Measurements from ENCODE around the gene AARS2. TPM values are rescaled to one million over a fixed set of nuclear protein-coding genes. Genes with fewer than 3 reads are reported as not detected.

The AARS2 gene
- total and polyA plus RNA-seq, 12 donors: 5.3 to 15.9 (median 9.7) TPM

DNA sequence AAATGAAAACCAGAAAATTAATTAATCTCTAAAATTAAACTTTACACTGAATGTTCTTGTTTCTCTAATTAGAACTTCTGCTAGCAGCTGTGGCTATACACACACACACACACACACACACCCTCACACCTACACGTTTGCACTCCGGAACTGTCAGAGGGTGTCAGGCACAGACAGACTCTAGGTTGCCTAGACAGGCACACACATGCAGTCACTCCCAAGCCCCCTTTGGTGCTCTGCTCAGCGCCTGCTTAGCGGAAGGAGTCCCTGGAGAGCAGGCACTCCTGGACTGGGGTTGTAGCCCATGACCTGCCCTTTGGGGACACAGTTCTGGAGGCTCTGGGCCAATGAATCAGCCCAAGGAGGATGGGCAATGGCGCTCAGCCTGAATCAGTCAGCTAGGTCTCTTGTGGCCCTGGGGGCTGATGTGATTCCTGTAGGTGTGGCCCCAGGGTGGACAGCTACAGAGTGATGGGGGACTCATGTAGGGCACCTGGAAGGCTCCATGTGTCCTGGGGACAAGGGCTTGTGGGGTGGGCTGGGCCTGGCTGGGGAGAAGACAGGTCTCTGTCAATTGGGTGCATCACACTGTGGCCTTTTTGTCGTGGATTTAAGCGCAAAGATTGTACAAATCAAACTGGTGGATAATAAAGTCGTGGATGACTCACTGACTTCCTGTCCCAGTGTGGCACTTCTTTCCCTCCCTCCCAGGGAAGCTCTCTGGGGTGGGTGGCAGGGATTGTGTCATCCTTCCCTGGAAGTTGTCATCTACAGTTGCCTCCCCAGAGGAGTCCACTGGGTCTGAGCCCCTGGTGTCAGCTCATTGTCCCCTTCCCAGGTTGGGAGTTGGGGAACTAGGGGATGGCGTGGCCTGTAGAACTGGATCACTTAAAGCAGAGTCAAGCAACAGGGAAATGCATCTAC is 34.1 kb downstream of the AARS2 start:
- H3K4me1 ChIP-seq (replicated peaks in 1 of 2): peaks cover 0 to 8% of the 10 kb centered on the region in 2 donors
- intact Hi-C loops (cut with DNase I): no loop called here
- DNase-seq: no peak
- H3K27me3 ChIP-seq: peaks cover 34% of the 10 kb centered on the region
- 60 to 82% (median 69%) methylated on average over 7 to 9 of the region's 9 CpGs for WGBS, 4 donors
- H3K27ac ChIP-seq: no peak overlapping the region
- H3K4me3 ChIP-seq: no peak overlapping the region
- H3K36me3 ChIP-seq (replicated peaks in 1 of 2): no peaks in the 10 kb centered on the region
- H3K9me3 ChIP-seq (replicated peaks in 1 of 3): no peaks in the 10 kb centered on the region
- no peak for TF ChIP-seq POLR2A (IDR thresholded peaks at IDR 0.05)
- TF ChIP-seq, protein P1, sequence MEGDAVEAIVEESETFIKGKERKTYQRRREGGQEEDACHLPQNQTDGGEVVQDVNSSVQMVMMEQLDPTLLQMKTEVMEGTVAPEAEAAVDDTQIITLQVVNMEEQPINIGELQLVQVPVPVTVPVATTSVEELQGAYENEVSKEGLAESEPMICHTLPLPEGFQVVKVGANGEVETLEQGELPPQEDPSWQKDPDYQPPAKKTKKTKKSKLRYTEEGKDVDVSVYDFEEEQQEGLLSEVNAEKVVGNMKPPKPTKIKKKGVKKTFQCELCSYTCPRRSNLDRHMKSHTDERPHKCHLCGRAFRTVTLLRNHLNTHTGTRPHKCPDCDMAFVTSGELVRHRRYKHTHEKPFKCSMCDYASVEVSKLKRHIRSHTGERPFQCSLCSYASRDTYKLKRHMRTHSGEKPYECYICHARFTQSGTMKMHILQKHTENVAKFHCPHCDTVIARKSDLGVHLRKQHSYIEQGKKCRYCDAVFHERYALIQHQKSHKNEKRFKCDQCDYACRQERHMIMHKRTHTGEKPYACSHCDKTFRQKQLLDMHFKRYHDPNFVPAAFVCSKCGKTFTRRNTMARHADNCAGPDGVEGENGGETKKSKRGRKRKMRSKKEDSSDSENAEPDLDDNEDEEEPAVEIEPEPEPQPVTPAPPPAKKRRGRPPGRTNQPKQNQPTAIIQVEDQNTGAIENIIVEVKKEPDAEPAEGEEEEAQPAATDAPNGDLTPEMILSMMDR (IDR thresholded peaks at IDR 0.05): no peak

DNA sequence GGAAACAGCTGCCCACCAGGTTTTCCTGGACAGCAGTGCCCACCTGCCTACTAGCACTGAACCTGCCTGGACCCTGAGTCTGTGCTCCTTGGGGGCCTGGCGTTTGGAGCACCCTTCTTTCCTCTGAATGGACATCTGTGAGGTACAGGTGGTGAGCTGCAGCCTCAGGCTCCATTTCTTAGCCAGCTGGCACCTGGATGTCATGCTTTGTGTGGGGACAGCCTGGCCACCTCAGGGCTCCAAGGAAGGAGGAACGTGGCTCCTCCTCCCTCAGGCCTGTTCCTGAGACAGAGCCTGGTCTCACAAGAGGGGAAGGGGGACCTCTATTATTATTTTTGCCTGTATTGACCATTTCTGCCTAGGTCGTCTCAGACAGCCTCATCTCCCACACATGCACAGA is 34.8 kb downstream of the AARS2 start:
- TF ChIP-seq POLR2A (IDR thresholded peaks at IDR 0.05): no peak
- TF ChIP-seq, protein P1 (IDR thresholded peaks at IDR 0.05): no peak
- Histone ChIP-seq H3K4me3 (no peak overlapping the region), H3K4me1 (replicated peaks in 1 of 2) (peaks cover 0 to 8% of the 10 kb centered on the region in 2 donors), H3K27me3 (peaks cover 41% of the 10 kb centered on the region), H3K27ac (no peak overlapping the region), H3K36me3 (replicated peaks in 1 of 2) (no peaks in the 10 kb centered on the region), H3K9me3 (replicated peaks in 1 of 3) (no peaks in the 10 kb centered on the region)
- no peak for DNase-seq
- intact Hi-C loops (cut with DNase I): no loop called here
- WGBS, 4 donors: 59 to 71% (median 66%) methylated on average over 2 to 3 of the region's 3 CpGs

DNA sequence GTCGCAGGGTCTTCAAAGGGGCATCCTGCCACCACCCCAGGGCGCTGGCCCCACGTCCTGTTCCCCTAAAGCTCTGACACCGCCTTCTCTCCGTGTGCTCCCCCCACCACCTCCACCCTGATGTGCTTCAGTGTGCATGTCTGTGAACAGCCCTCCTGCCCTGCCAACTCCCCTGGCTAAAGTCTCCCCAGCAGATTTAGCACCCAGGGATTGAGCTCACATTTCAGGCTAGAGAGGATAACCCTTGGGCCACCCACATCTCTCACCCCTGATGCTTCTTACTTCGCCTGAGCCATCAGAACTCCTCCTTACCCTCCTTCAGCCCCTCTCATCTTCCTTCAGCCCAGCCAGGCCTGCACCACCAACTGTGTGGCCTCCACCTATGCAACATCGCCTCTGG is 35.4 kb downstream of the AARS2 start:
- Histone ChIP-seq H3K27me3 (peaks cover 42% of the 10 kb centered on the region), H3K9me3 (replicated peaks in 1 of 3) (no peaks in the 10 kb centered on the region), H3K4me3 (no peak overlapping the region), H3K4me1 (replicated peaks in 1 of 2) (peaks cover 0 to 8% of the 10 kb centered on the region in 2 donors), H3K27ac (no peak overlapping the region), H3K36me3 (replicated peaks in 1 of 2) (no peaks in the 10 kb centered on the region)
- intact Hi-C loops (cut with DNase I): no loop called here
- DNase-seq: no peak
- 77 to 86% (median 82%) methylated on average over 7 of the region's 7 CpGs for WGBS, 4 donors
- no peak for TF ChIP-seq POLR2A (IDR thresholded peaks at IDR 0.05)

DNA sequence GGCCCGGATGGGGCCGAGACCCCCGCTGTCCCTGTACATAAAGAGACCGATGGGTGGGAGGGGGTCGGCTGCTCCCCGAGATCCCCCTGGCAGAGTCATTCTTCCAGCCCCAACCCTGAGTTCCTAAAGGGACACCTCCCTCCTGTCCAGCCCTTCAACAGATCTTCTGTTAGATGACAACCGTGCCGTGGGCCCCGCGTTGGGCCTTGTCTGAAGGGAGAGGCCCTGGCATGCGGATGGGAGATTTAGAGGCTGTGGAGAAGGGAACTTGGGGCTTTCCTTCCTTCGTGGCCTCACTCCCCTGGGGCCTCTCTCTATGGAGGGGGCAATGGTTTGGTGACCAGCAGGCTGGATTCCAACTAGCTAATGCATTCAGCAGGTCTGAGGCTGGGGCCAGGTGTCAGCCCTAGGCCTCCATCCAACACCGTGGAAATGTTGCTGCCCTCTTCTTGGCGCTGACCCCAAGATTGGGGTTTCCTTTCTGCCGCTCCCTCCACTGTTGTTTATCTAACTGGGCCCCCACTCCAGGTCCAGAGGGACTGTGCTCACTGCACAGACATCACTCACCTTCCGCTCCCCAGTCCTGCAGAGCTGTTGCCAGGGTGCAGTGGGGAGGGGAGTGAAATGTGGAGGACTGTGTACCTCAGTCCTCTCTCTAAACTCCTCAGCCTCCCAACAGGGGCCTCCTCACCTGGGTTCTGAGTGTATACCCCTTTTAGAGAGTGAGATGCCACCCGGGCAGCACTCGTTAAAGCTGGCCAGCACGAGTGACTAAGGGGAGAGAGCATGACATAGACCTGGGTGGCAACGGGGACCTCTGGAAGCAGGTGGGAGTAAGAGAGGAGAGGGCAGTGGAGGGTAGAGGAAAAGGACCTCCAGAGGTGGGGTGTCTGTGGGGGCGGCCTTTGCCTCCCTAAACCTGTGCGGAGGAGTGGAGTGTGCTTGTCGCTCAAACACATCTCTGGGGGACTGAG is 36.2 kb downstream of the AARS2 start:
- intact Hi-C loops (cut with DNase I): no loop called here
- peaks cover 0 to 8% of the 10 kb centered on the region in 2 donors for H3K4me1 ChIP-seq (replicated peaks in 1 of 2)
- no peak for DNase-seq
- peaks cover 47% of the 10 kb centered on the region for H3K27me3 ChIP-seq
- H3K36me3 ChIP-seq (replicated peaks in 1 of 2): no peaks in the 10 kb centered on the region
- H3K27ac ChIP-seq: no peak overlapping the region
- no peaks in the 10 kb centered on the region for H3K9me3 ChIP-seq (replicated peaks in 1 of 3)
- no peak overlapping the region for H3K4me3 ChIP-seq
- WGBS, 4 donors: 74 to 85% (median 82%) methylated on average over 11 to 23 of the region's 23 CpGs
- no peak for TF ChIP-seq POLR2A (IDR thresholded peaks at IDR 0.05)
- TF ChIP-seq, protein P1 (IDR thresholded peaks at IDR 0.05): no peak

Measured in adrenal gland (tissue), 12 donors.